Right hindlimb (tissue), 1 donor: ENCODE measurements around the gene LYPD6.
A peak's percentile ranks its signal among the peaks of the same experiment; 100 is the strongest.

Source experiments
- DNase-seq: peaks from one replicate; pipeline ENCODE4 v3.0.0-alpha.2; 2018

The LYPD6 gene

DNA sequence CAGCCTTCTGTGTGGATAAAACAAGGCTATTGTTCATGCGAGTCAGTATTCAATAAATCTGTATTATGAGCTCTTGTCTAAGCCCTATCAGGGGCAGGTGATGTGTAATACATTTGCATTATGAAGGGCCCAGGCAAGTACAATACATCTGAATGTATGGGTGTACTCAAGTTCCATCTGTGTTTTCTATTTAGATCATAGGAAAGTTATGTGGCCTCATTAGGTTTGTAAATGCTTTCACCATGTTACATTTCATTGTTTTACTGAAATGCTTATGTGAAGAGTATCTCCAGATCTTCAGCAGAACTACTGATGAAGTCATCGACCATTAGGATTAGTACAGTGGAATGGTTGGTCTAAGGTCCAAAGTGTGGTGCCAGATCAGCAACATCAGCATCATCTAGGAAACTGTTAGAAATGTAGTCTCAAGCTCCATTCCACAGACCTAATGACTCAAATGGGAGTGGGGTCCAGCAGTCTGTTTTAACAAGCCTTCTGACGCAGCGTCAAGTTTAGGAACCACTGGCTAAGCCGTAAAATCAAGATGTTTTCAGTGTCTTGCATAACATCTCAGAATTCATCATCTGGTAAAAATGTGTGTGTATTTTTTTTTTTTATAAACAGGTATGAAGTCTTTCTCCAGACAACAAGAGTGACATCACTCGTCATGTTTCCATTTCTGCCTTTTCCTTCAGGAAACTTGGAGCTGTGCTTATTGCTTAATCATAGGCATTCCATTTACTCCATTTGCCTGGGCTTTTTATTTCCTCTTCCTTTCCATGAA is 80.5 kb downstream of the LYPD6 start:
- DNase-seq = no peak

- no peak for DNase-seq
These were observed 83.1 kb downstream of the LYPD6 start for GRCh38 chr2:149413487-149413886.

DNA sequence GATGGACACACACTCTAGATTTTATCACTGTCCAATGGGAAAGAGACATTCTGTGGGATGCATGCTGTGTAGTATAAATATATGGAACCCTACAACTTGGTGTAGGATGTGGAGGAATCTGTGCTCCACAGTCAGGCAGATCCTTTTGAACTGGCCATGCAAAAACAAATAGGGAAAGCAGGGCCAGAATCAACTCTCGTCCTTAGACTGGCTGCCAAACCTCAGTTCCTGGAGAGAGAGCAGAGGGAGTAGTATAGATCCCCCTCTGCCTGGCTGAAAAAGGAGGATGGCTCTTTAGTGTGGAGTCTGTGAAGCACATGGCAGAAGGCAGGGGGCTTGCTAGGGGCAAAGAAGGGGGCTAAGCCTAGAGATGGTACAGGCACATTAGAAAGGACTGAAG is 84.7 kb downstream of the LYPD6 start:
- DNase-seq = peak; percentile 29

- no peak for DNase-seq
These were observed 87.7 kb downstream of the LYPD6 start for GRCh38 chr2:149418065-149418464.

DNA sequence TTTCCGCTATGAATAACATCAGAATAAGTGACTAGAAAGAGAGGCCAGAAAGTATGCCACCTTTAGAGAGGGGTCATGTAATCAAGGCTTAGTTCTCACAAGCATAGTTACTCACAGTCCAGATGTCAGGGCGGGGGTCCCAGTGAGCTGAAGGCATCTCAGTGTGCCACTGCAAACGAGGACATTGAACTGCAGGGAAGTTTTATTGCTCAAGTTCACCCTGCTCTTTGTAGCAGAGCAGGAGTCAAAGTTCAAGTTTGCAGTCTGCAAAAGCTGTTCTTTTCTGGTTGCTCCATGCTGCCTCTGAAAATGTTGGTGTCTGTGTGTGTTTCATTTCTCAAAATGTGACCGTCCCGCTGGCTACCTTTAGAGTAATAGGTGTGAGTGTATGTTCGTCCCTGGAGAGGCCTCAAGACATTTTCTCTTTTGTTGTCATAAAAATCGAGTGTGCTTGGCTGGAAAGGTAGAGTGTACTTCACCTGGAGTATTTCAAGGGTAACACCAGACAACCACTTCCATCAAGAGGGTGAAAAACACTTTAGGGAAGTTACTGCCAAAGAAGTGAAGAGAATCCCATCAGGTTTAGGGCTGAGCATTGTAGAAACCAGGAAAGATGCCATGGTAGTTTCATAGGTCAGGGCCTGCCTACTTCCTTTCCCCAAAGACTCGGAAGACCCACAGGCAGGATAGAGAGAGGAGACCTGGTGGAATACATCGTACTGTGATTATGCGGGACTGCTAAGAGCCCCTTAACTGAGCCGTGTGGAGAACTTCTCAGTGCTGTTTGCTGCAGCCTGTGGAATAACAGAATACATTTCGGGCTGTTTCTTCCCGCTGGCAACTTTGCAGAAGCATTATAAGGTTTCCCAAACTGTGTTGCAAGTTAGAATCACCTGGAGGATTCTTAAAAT is 89.9 kb downstream of the LYPD6 start:
- no peak for DNase-seq

GRCh38 chr2:149421791-149422190 is 91.4 kb downstream of the LYPD6 start:
- no peak for DNase-seq

DNA sequence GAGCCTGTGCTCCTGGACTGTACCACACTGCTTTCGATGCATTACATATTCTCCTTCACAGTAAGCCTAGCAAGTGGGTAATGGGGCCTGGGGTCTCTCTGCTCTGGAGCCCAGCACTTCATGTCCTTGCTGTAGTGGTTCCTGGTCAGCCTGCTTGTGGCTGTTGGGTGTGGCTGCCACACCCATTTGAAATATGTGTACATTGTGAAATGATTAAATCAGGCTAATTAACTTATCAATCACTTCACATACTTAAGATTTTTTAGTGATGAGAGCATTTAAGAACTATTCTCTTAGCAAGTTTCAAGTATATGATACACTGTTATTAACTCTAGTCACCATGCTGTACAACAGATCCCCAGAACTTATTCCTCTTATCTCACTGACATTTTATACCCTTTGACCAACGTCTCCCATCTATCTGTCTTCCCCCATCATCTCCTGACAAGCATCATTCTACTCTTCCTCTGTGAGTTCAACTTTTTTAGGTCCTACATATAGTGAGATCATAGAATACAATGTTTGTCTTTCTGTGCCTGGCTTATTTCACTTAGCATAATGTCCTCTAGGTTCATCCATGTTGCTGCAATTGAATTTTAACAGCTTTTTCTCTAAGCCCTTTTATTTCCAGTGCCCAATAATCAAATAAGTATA is 92.1 kb downstream of the LYPD6 start:
- DNase-seq = no peak

- DNase-seq = no peak
These were observed 92.6 kb downstream of the LYPD6 start for GRCh38 chr2:149422991-149423338.

DNA sequence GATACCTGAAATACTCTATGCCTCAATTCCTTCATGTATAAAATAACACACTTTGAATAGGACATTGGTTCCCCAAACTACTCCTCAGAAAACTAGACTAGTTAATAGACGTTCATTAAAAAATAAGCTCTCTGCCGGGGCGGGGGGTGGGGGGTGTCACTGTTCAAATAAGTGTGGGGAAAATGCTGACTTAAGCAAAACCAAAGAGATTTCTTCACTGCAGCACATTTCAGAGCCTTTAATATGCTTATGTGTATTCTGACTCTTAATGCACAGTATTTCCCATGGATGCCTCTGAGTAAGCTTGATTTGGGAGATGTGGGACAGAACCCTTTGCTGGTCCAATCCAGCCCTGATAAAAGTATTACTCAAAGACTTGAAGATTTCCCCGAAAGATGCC is 93.2 kb downstream of the LYPD6 start:
- no peak for DNase-seq

DNA sequence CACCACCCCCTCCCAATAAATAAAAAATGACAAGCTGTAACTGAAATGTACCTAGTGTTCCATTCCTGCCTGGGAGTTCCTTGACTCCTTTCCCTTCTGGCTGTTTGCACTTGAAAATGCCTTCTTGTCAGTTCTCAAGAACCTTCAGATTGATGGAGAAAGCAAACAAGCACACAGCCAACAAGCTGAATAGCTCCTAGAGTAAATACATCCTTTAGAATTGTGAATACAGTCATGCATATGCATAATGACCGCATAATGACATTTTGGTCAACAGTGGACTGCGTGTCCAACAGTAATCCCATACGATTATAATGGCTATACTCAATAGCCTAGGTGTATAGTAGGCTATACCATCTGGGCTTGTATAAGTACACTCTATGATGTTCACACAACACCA is 97.0 kb downstream of the LYPD6 start:
- DNase-seq = no peak

- no peak for DNase-seq
These were observed 98.4 kb downstream of the LYPD6 start for GRCh38 chr2:149428783-149429182.

DNA sequence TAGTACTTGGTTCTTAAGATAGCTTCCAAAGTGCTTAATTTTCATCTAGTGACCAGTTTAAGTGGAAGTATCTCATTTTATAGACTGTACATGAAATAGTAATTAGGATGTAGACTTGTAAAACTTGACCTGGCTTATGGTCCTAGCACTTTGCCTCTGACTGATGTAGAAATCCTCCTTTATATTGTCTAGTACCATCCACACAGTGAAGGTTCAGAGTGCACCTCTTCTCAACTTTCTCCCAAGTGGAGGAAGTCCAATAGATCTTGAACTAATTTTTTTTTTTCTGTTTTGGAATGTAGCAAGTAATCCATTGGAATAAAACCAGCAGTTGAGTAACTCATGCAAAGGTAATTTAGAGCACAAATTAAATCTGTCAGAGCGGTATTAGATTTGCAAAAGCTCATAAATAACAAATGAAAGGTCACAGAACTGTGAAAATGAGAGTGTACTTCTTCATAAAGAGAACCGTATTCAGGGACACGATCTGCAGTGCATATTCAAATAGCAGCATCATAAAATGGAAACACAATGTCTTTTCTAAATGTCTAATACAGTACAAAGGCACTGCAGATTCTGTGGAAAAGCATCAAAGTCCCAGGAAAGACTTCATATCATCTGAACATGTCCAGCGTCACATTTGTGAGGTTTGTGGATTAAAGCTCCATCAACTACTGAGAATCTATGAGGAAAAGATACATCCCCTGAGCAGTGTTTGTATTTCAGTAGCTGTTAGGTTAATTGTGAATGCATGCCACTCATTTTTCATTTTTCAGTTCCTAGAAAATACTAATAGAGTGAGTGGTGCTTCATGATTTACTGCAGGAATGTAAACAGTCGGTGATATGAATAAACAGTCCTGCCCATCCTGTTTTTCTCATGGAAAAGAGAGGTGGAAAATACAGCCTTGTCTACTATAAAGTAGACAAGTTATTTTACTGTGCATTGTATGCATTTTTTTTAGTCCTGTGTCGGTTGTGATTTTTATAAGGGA is 100.7 kb downstream of the LYPD6 start:
- no peak for DNase-seq

- DNase-seq = no peak
These were observed 108.1 kb downstream of the LYPD6 start for GRCh38 chr2:149438330-149438960.

- no peak for DNase-seq
These were observed 110.9 kb downstream of the LYPD6 start for GRCh38 chr2:149441255-149441654.

DNA sequence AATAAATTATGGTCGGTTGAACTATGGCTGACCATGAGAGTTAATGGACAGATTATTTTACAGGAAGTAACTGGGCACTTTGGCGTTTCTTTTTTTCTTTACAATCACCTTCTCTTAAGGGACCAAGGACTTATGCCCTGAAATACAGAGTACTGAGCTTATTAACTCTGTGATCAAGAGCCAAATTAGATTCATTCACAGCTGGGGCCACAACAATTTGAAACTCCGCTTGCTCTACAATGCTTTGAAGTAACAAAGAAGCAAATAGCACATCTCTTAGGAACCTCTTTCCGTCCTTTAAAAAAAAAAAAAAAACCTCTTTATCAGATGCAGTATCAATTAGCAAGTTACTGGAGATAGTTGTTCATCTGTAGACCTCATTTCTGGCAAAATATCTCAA is 112.0 kb downstream of the LYPD6 start:
- no peak for DNase-seq

GRCh38 chr2:149443150-149443549 is 112.8 kb downstream of the LYPD6 start:
- DNase-seq = no peak

DNA sequence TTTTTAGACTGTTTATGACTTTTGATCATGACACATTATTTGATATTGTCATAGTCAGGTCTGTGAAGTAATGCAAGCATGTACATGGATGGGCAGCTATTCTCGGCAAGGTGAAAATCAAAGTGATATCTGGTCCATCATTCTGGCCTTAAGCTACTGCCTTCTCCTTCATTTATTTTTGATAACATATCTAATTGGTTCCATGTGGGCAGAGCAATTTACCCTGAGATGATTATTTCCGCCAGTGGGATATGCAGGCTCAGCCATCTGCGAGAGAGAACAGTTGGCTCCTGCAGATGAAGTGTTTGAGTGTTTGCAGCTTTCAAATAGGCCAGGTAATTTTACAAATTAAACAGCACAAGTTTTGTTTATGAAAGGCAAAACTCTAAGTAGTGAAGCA is 116.4 kb downstream of the LYPD6 start:
- no peak for DNase-seq

GRCh38 chr2:149448315-149448714 is 117.9 kb downstream of the LYPD6 start:
- DNase-seq = no peak

GRCh38 chr2:149449017-149449416 is 118.6 kb downstream of the LYPD6 start:
- DNase-seq = no peak

DNA sequence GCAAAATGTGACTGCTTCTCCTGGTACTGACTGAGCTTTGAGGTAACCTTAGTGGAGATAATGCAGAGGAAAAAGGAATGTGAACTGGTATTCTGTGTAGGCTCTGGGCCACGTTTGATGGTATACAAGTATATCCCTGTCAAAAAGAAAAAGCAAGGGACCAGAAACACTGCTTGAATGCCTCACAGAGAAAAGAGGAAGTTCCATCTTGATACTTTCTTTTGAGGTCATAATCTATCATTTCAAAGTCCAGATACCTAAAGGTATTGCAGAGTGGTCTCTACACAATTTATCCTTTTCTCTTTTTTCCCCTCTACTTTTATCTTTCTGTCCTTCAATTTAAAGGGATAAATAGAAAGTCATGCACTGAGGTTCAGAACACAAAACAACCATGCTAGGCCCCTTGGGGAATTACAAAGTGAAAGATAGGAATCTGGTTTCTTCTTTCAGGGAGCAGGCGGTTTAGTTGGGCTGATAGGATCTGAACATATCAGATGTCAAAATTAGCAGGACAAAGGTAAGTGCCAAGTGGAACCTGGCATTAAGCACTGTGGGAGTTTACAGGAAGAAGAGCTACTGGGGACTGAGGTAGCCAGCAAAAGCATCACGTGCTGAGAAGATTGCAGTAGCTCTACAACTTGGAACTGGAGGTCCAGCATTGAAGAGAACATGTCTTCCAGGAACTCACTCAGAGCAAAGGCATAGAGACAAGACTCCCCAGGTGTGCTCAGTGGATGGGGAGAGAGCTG is 121.2 kb downstream of the LYPD6 start:
- no peak for DNase-seq

DNA sequence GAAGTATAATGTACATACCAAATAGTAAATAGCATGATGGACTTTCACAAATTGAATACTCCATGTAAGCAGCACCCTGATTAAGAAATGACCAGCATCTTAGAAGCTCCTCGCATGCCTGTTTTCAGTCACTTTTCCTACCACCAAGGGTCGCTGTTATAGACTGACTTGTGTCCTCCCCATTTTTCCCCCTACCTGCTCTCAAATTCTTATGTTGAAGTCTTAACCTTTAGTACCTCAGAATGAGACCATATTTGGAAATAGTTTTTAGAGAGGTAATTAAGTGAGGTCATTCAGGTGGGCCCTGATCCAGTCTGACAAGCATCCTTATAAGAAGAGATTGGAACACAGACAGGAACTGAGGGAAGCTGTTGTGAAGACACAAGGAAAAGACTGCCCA is 125.9 kb downstream of the LYPD6 start:
- no peak for DNase-seq
